Naive thymus-derived CD4-positive, alpha-beta T cell (primary cell): ENCODE measurements around the gene CNTN5. TPM values are rescaled to one million over a fixed set of nuclear protein-coding genes. Genes with fewer than 3 reads are reported as not detected.

Source experiments
- ATAC-seq: fragments of 150-1000 bp; cut with Tn5 transposase; 2 replicates; pipeline ENCODE4 v1.10.0; 2021; ENCODE audit warnings: mild to moderate bottlenecking, moderate library complexity
- CTCF ChIA-PET: fragments of 350-600 bp; sonication (Branson Sonifier 250); formaldehyde crosslinking; loops from one replicate; lab custom pipeline; 2021; ENCODE audit warnings: antibody characterized with exemption; lab: Charles Lee
- POLR2A ChIA-PET: fragments of 350-600 bp; sonication (Branson Sonifier 250); formaldehyde crosslinking; loops from one replicate; lab custom pipeline; 2021; ENCODE audit warnings: antibody characterized with exemption, inconsistent platforms; lab: Charles Lee
- DNase-seq, 9 donors: peaks; one replicate each; pipeline versions ENCODE4 v3.0.0 to v3.0.0-alpha.2; 2020 to 2022; ENCODE audit warnings: mixed read lengths in 1 of 9
- H3K27ac ChIP-seq: one replicate; pipeline ENCODE4 v1.7.0; 2013; ENCODE audit warnings: mild to moderate bottlenecking, low read depth, low read length, moderate library complexity
- H3K27me3 ChIP-seq, 2 donors: one replicate each; pipeline ENCODE4 v1.7.0; 2013; ENCODE audit warnings: low read length in 2 of 2, mild to moderate bottlenecking in 2 of 2, moderate library complexity in 2 of 2; ENCODE audit not compliant: control insufficient read depth in 2 of 2, insufficient read depth in 2 of 2
- H3K36me3 ChIP-seq, 3 experiments: 1 replicate in 2 of 3; 2 replicates in 1 of 3; pipeline ENCODE4 v1.7.0; 2013; ENCODE audit warnings: low read length in 3 of 3, mild to moderate bottlenecking in 3 of 3, moderate library complexity in 1 of 3; ENCODE audit not compliant: insufficient read depth in 3 of 3, control insufficient read depth in 2 of 3
- H3K4me1 ChIP-seq, 2 donors: one replicate each; pipeline ENCODE4 v1.7.0; 2013; ENCODE audit warnings: low read length in 2 of 2, mild to moderate bottlenecking in 2 of 2, moderate library complexity in 1 of 2; ENCODE audit not compliant: control insufficient read depth in 2 of 2, insufficient read depth in 2 of 2
- H3K4me3 ChIP-seq: 2 replicates; pipeline ENCODE4 v1.7.0; 2013; ENCODE audit warnings: mild to moderate bottlenecking, low read length
- H3K9me3 ChIP-seq, 3 experiments: 1 replicate in 2 of 3; 2 replicates in 1 of 3; pipeline ENCODE4 v1.7.0; 2013; ENCODE audit warnings: low read length in 3 of 3; ENCODE audit not compliant: control insufficient read depth in 2 of 3
- H3K27ac Mint-ChIP-seq, 9 donors: one replicate each; pipeline ENCODE4 v1.8.0; 2020 to 2022; ENCODE audit warnings: mixed read lengths in 9 of 9, mild to moderate bottlenecking in 8 of 9, moderate library complexity in 5 of 9, inconsistent platforms in 2 of 9
- H3K27me3 Mint-ChIP-seq, 5 donors: one replicate each; pipeline ENCODE4 v1.8.0; 2021 to 2022; ENCODE audit warnings: mixed read lengths in 5 of 5, mild to moderate bottlenecking in 1 of 5
- H3K36me3 Mint-ChIP-seq, 5 donors: one replicate each; pipeline ENCODE4 v1.8.0; 2020 to 2022; ENCODE audit warnings: mixed read lengths in 5 of 5, mild to moderate bottlenecking in 3 of 5, inconsistent platforms in 1 of 5
- H3K4me1 Mint-ChIP-seq, 7 donors: one replicate each; pipeline ENCODE4 v1.8.0; 2020 to 2022; ENCODE audit warnings: mixed read lengths in 7 of 7, mild to moderate bottlenecking in 3 of 7, inconsistent platforms in 1 of 7
- H3K4me3 Mint-ChIP-seq, 10 donors: one replicate each; pipeline ENCODE4 v1.8.0; 2020 to 2022; ENCODE audit warnings: mild to moderate bottlenecking in 10 of 10, mixed read lengths in 10 of 10, moderate library complexity in 6 of 10, inconsistent platforms in 2 of 10
- H3K9me3 Mint-ChIP-seq, 11 donors: one replicate each; pipeline ENCODE4 v1.8.0; 2020 to 2022; ENCODE audit warnings: mixed read lengths in 11 of 11, mild to moderate bottlenecking in 4 of 11, inconsistent platforms in 1 of 11, moderate library complexity in 1 of 11
- intact Hi-C, 2 donors: fragments of 100-400 bp; cut with micrococcal nuclease; formaldehyde crosslinking; loops; one replicate each; pipeline ENCODE4 v1.15.1; 2023
- polyA plus RNA-seq, 2 donors: library from polyadenylated mRNA; unstranded; fragments of 300-500 nt; fragmentation: Illumina TruSeq; gene quantifications; one replicate each; pipeline ENCODE4 v1.2.3, GENCODE V29; 2021
- total RNA-seq, 6 experiments: library from RNA in 5 of 6; stranded (reverse) in 5 of 6; gene quantifications; 1 replicate in 5 of 6; 2 replicates in 1 of 6; pipeline ENCODE4 v1.2.3 and lab custom pipeline; 2021 to 2026

CNTN5 gene
- total and polyA plus RNA-seq, 7 experiments from 2014 or later: not detected

DNA sequence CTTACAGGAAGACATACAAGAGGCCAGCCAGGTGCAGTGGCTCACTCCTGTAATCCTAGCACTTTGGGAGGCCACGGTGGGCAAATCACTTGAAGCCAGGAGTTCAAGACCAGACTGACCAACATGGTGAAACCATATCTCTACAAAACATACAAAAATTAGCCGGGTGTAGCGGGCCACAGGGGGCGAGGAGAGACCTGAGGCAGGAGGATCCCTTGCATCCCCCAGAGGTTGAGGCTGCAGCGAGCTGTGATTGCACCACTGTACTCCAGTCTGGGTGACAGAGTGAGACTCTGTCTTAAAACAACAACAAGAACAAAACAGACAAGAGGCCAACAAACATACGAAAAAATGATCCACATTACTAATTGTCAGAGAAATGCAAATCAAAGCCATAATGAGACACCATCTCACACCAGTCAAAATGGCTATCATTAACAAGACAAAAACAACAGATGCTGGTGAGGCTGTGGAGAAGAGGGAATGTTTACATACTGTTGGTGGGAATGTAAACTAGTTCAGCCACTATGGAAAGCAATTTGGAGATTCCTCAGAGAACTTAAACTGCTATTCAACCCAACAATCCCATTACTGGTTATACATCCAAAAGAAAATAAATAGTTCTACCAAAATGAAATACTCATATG lies 1167.5 kb downstream of the CNTN5 start:
- Histone ChIP-seq H3K27me3 (no peaks in the 10 kb centered on the region), H3K4me1 (no peaks in the 10 kb centered on the region), H3K36me3 (no peaks in the 10 kb centered on the region), H3K9me3 (peaks cover 0 to 3% (median 0%) of the 10 kb centered on the region in 3 experiments), H3K4me3 (no peak overlapping the region), H3K27ac (no peak overlapping the region)
- H3K4me1 Mint-ChIP-seq: no peaks in the 10 kb centered on the region
- POLR2A ChIA-PET: no interaction called here
- intact Hi-C loops: no loop called here
- H3K9me3 Mint-ChIP-seq: peaks cover 3 to 19% (median 8%) of the 10 kb centered on the region in 11 donors
- DNase-seq (no peak), ATAC-seq (no peak)
- H3K27ac Mint-ChIP-seq: no peak overlapping the region
- H3K4me3 Mint-ChIP-seq: no peak overlapping the region
- CTCF ChIA-PET: no interaction called here
- no peaks in the 10 kb centered on the region for H3K27me3 Mint-ChIP-seq
- H3K36me3 Mint-ChIP-seq: peaks cover 0 to 6% (median 0%) of the 10 kb centered on the region in 5 donors

DNA sequence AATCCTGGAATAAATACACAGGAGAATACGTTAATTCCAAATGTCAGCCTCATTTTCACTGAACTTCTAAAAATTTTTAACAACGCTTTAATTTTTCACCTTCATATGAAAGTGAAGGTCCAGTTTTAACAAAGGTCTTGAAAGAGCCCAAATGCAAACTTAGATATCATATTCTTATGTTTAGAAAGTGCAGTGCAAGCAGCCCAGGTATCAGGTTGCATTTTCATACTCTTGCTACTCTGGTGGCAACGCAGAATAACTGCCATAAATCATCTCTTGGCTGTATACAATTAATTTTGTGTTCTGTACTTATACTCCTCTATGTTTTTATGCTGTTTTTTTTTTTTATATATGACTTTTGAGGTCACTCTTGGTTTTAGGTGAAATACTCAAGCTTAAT lies 1169.6 kb downstream of the CNTN5 start:
- ATAC-seq (no peak), DNase-seq (no peak)
- intact Hi-C loops: no loop called here
- no peaks in the 10 kb centered on the region for H3K27me3 Mint-ChIP-seq
- ChIA-PET POLR2A (no interaction called here), CTCF (no interaction called here)
- Histone ChIP-seq H3K36me3 (no peaks in the 10 kb centered on the region), H3K27me3 (no peaks in the 10 kb centered on the region), H3K4me1 (no peaks in the 10 kb centered on the region), H3K9me3 (peaks cover 0 to 3% (median 0%) of the 10 kb centered on the region in 3 experiments), H3K4me3 (no peak overlapping the region), H3K27ac (no peak overlapping the region)
- H3K4me1 Mint-ChIP-seq: no peaks in the 10 kb centered on the region
- no peaks in the 10 kb centered on the region for H3K36me3 Mint-ChIP-seq
- no peak overlapping the region for H3K27ac Mint-ChIP-seq
- H3K9me3 Mint-ChIP-seq: peaks cover 0 to 12% (median 3%) of the 10 kb centered on the region in 11 donors
- no peak overlapping the region for H3K4me3 Mint-ChIP-seq

DNA sequence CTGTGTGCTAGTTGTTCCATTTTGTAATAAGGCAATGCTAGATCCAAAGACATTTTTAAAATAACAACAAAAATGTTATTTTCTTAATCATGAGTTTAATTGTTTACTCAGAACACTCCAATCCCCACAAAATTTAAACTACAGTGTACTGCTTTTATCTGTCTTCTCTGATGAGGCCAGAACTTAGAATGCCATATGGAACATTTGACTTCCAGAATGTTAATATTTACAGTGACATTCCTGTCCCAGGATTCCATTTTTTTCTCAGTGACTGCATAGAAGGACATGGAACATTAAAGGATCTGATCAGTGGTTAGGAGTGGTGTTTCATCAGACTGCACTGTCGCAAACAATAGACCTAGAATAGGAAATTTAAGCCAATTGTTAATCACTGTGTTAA lies 1171.4 kb downstream of the CNTN5 start:
- H3K4me3 ChIP-seq: no peak overlapping the region
- Mint-ChIP-seq H3K4me1 (no peaks in the 10 kb centered on the region), H3K9me3 (peaks cover 0 to 17% (median 5%) of the 10 kb centered on the region in 11 donors), H3K36me3 (no peaks in the 10 kb centered on the region), H3K4me3 (no peak overlapping the region), H3K27me3 (no peaks in the 10 kb centered on the region), H3K27ac (no peak overlapping the region)
- intact Hi-C loops: no loop called here
- ATAC-seq: no peak
- POLR2A ChIA-PET: interaction anchor here (0.5 kb wide), 1 partner anchor 9 kb away, joined by 4 read pairs; no protein-coding TSS in a partner anchor
- no peaks in the 10 kb centered on the region for H3K36me3 ChIP-seq
- no peaks in the 10 kb centered on the region for H3K9me3 ChIP-seq
- H3K27me3 ChIP-seq: no peaks in the 10 kb centered on the region
- no peak for DNase-seq
- CTCF ChIA-PET: no interaction called here
- H3K27ac ChIP-seq: no peak overlapping the region
- no peaks in the 10 kb centered on the region for H3K4me1 ChIP-seq

DNA sequence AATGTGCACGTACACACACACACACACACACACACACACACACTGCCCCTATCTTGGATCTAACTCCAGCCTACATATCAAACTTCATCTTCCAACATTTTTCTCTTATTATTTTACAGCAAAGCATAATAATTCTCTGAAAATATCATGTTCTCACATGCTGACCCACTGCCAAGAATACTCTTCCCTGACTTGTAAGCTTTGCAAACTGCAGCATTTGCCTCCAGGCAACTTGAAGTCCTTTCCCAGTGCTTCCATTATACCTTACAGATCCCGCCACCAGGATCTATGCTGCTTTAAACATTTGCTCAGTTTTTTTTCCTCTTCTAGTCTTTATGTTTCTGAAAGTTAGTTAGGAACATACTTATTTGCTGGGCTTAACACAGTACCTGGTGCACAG lies 1183.0 kb downstream of the CNTN5 start:
- H3K27me3 ChIP-seq: no peaks in the 10 kb centered on the region
- no peak for ATAC-seq
- Mint-ChIP-seq H3K9me3 (peaks cover 0 to 19% (median 2%) of the 10 kb centered on the region in 11 donors), H3K36me3 (no peaks in the 10 kb centered on the region), H3K27ac (no peak overlapping the region), H3K27me3 (no peaks in the 10 kb centered on the region), H3K4me1 (no peaks in the 10 kb centered on the region), H3K4me3 (no peak overlapping the region)
- intact Hi-C loops: no loop called here
- no peaks in the 10 kb centered on the region for H3K36me3 ChIP-seq
- no peak overlapping the region for H3K27ac ChIP-seq
- H3K4me3 ChIP-seq: no peak overlapping the region
- H3K9me3 ChIP-seq: peaks cover 0 to under 1% (median 0%) of the 10 kb centered on the region in 3 experiments
- no peaks in the 10 kb centered on the region for H3K4me1 ChIP-seq
- CTCF ChIA-PET: no interaction called here
- no peak for DNase-seq
- POLR2A ChIA-PET: no interaction called here

DNA sequence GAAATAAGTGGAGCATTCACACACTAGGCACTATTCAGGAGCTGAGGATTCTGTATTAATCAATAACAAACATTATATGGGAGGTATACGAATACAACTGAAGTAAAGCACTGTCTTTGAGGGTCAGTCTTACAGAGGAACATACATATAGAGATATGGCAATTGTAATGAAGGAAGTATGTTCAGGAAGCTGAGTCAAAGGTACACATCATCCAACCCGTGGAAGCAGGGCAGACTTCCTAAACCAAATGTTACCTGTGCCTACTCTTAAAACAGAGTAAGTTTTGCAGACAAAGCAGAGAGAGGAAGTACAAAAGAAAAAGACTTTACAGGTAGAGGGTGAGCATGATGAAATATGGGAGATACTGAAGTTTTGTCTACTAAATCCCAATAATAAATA lies 1185.2 kb downstream of the CNTN5 start:
- H3K27me3 Mint-ChIP-seq: no peaks in the 10 kb centered on the region
- Histone ChIP-seq H3K4me3 (no peak overlapping the region), H3K27me3 (no peaks in the 10 kb centered on the region), H3K36me3 (no peaks in the 10 kb centered on the region), H3K4me1 (no peaks in the 10 kb centered on the region), H3K27ac (no peak overlapping the region), H3K9me3 (peaks cover 0 to 4% (median 0%) of the 10 kb centered on the region in 3 experiments)
- intact Hi-C loops: no loop called here
- H3K4me3 Mint-ChIP-seq: no peak overlapping the region
- CTCF ChIA-PET: no interaction called here
- H3K27ac Mint-ChIP-seq: no peak overlapping the region
- H3K9me3 Mint-ChIP-seq: peaks cover 0 to 11% (median 2%) of the 10 kb centered on the region in 11 donors
- POLR2A ChIA-PET: no interaction called here
- no peaks in the 10 kb centered on the region for H3K4me1 Mint-ChIP-seq
- H3K36me3 Mint-ChIP-seq: no peaks in the 10 kb centered on the region
- DNase-seq (no peak), ATAC-seq (no peak)

DNA sequence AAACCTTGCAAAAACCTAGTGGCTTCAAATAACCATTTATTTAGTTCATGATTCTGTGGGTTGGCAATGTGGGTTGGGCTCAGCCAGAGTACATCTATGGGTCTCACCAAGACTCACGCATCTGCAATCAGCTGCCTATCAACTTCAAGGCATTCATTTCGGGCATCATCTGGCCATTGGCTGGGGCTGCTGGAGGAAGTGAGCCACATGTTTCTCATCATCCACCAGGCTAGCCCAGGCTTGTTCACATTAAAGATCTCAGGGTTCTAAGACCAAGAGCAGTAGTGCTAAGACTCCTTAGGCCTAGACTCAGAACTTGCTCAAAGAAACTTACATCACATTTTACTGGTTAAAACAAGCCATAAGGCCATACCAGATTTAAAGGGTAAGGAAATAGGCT lies 1187.5 kb downstream of the CNTN5 start:
- Histone ChIP-seq H3K27ac (no peak overlapping the region), H3K9me3 (peaks cover 0 to 4% (median 0%) of the 10 kb centered on the region in 3 experiments), H3K36me3 (no peaks in the 10 kb centered on the region), H3K27me3 (no peaks in the 10 kb centered on the region), H3K4me1 (no peaks in the 10 kb centered on the region), H3K4me3 (no peak overlapping the region)
- Mint-ChIP-seq H3K4me1 (no peaks in the 10 kb centered on the region), H3K4me3 (no peak overlapping the region), H3K36me3 (no peaks in the 10 kb centered on the region), H3K9me3 (peaks cover 0 to 9% (median 0%) of the 10 kb centered on the region in 11 donors), H3K27me3 (no peaks in the 10 kb centered on the region), H3K27ac (no peak overlapping the region)
- ChIA-PET POLR2A (no interaction called here), CTCF (no interaction called here)
- DNase-seq (no peak), ATAC-seq (no peak)
- intact Hi-C loops: no loop called here

DNA sequence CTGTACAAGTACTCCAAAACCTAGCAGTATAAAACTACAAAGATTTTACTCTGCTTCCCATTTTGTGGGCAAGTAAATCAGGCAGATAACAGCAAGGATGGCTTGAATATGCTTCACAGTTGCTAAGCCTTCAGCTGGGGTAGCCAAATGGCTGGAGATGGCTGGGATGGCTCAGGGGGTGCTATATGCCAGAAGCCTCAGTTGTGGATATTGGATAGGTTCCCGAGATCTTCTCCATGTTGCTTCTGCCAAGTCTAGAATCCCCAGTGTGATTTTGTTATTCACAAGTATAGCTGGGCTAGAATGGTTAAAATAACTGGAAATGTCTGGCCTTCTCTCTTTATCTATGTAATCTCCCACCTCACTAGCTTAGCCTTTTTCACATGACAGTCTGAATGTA lies 1194.0 kb downstream of the CNTN5 start:
- H3K36me3 ChIP-seq: no peaks in the 10 kb centered on the region
- H3K27me3 ChIP-seq: no peaks in the 10 kb centered on the region
- H3K27ac ChIP-seq: no peak overlapping the region
- no peak overlapping the region for H3K27ac Mint-ChIP-seq
- no peaks in the 10 kb centered on the region for H3K36me3 Mint-ChIP-seq
- no peaks in the 10 kb centered on the region for H3K9me3 ChIP-seq
- H3K4me1 Mint-ChIP-seq: no peaks in the 10 kb centered on the region
- no peaks in the 10 kb centered on the region for H3K4me1 ChIP-seq
- DNase-seq (no peak), ATAC-seq (no peak)
- ChIA-PET POLR2A (no interaction called here), CTCF (no interaction called here)
- no peak overlapping the region for H3K4me3 Mint-ChIP-seq
- H3K27me3 Mint-ChIP-seq: no peaks in the 10 kb centered on the region
- intact Hi-C loops: no loop called here
- no peak overlapping the region for H3K4me3 ChIP-seq
- peaks cover 0 to 9% (median 3%) of the 10 kb centered on the region in 11 donors for H3K9me3 Mint-ChIP-seq
